Activated naive CD4-positive, alpha-beta T cell treated with anti-CD3 and anti-CD28 coated beads for 36 hours (primary cell): ENCODE data around the gene SLC19A1. TPM values are rescaled to one million over a fixed set of nuclear protein-coding genes. Genes with fewer than 3 reads are reported as not detected.

Experiments used
- CTCF ChIA-PET: fragments of 350-600 bp; sonication (Branson Sonifier 250); formaldehyde crosslinking; loops from one replicate; lab custom pipeline; 2021; ENCODE audit warnings: antibody characterized with exemption; lab: Charles Lee
- DNase-seq: peaks from one replicate; pipeline ENCODE4 v3.0.0-alpha.2; 2020
- H3K27ac Mint-ChIP-seq: one replicate; pipeline ENCODE4 v1.8.0; 2021; ENCODE audit warnings: mild to moderate bottlenecking, mixed read lengths
- H3K27me3 Mint-ChIP-seq: one replicate; pipeline ENCODE4 v1.8.0; 2021; ENCODE audit warnings: low read depth, mixed read lengths
- H3K36me3 Mint-ChIP-seq: one replicate; pipeline ENCODE4 v1.8.0; 2021; ENCODE audit warnings: low read depth, mixed read lengths
- H3K4me1 Mint-ChIP-seq: one replicate; pipeline ENCODE4 v1.8.0; 2021; ENCODE audit warnings: low read depth, mixed read lengths
- H3K4me3 Mint-ChIP-seq: one replicate; pipeline ENCODE4 v1.8.0; 2021; ENCODE audit warnings: mild to moderate bottlenecking, moderate library complexity, mixed read lengths
- H3K9me3 Mint-ChIP-seq: one replicate; pipeline ENCODE4 v1.8.0; 2021; ENCODE audit warnings: mixed read lengths
- intact Hi-C: fragments of 100-400 bp; cut with micrococcal nuclease; formaldehyde crosslinking; loops from one replicate; pipeline ENCODE4 v1.15.1; 2023
- total RNA-seq, 2 experiments: library from RNA; stranded (reverse); gene quantifications; one replicate each; pipeline ENCODE4 v1.2.3, GENCODE V29; 2021

Gene SLC19A1
- total RNA-seq, result 10 to 100 TPM; 32.2 to 33.0 TPM

DNA sequence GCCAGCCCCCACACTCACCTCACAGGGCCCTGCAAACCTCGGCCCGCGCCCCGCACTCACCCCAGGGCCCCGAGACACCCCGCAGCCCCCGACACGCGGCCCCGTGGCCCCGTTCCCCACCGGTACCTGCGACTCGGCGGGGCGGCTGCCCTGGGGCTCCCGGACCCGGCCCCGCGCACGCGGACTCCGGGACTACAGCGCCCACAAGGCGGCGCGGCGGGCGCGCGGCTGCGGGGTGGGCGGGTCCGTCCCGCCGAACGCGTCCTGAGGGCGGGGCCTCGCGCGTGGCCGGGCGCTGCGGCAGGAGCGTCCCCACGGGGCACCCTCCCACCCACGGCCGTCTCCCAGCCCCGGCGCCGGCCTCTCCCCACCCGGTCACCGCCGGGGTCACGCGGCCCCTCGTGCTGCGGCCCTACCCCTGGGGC is at the start of gene SLC19A1:
Gene SLC19A1 (minus strand): TSS at position 199 of the 425 bp plus-strand sequence. CDS start 4,481 bp downstream, outside the sequence.
- CTCF ChIA-PET, result no interaction called here
- DNase-seq, result peak; percentile 68
- intact Hi-C loops, result loop anchor here (1.0 to 2.0 kb wide), 2 partner anchors 8 to 51 kb away; no protein-coding TSS in a partner anchor
- H3K36me3 Mint-ChIP-seq, result peaks cover 4% of the 10 kb centered on the region
- H3K27me3 Mint-ChIP-seq, result no peaks in the 10 kb centered on the region
- peak within 1 kb of the TSS; percentile 74 for H3K4me3 Mint-ChIP-seq
- peaks cover 22% of the 10 kb centered on the region for H3K4me1 Mint-ChIP-seq
- no peaks in the 10 kb centered on the region for H3K9me3 Mint-ChIP-seq
- peak within 1 kb of the TSS; percentile 77 for H3K27ac Mint-ChIP-seq

DNA sequence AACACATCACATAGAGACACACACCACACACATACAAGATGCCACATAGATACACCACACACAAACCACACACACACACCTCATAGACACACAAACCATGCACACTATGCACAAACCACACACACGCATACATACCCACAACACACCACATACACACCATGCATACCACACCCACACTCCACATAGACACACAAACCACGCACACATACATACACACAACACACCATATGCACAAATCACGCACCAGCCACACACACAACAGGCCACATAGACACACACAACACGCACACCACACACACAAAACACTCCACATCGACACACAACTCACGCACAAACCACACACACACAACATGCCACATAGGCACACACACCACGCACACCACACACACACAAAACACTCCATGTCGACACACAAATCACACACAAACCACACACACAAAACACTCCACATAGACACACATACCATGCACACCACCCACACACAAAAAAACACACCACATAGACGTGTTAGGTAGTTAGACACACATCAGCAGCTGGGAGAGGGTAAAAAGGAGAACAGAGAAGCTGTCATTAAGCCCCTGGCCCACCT is 49.5 kb upstream of the SLC19A1 start:
- H3K27ac Mint-ChIP-seq, result no peak overlapping the region
- peaks cover 9% of the 10 kb centered on the region for H3K27me3 Mint-ChIP-seq
- CTCF ChIA-PET, result interaction anchor here (0.7 to 2.0 kb wide), 3 partner anchors 10 to 129 kb away, joined by 3 to 9 read pairs (median 4); no protein-coding TSS in a partner anchor
- no peak for DNase-seq
- H3K36me3 Mint-ChIP-seq, result peaks cover 2% of the 10 kb centered on the region
- intact Hi-C loops, result loop anchor here (1.0 to 10.0 kb wide), 8 partner anchors 16 to 293 kb away; partner anchors contain the start of gene SLC19A1
- H3K9me3 Mint-ChIP-seq, result peaks cover 21% of the 10 kb centered on the region
- H3K4me3 Mint-ChIP-seq, result no peak overlapping the region
- H3K4me1 Mint-ChIP-seq, result peaks cover 40% of the 10 kb centered on the region

DNA sequence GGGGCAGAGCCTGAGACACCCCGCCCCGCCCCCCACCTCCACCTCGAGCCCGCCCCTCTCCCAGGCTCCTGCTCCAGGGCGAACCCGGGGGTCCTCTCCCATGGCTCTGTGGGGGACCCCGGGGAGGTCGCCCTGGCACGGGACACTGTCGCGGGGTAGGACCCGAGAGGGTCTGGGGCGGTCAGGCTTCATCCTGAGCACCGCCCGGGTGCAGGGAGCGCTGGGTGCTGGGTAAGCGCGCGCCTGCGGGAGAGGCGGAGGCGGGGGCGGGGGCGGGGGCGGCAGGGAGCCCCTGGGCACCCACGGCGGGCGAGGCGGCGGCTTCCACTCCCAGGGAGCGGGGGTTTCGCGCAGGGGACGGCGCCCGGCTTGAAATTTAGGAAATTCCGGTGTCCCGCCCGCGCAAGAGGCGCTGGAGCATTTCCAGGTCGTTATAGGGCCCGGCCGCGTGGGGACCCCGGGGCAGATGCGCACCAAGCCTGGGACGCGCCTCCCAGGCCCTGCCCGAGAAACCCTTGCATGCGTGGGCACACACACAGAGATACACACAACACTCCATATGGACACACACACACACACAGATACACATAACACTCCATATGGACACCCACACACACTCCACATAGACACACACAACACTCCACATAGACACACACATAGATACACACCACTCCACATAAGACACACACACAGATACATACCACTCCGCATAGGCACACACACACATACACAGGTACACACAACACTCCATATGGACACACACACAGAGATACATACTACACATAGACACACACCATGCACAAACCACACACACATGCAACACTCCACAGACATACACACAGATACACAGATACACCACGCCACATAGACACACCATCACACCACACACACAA is 48.7 kb upstream of the SLC19A1 start:
- Mint-ChIP-seq H3K36me3 (peaks cover 8% of the 10 kb centered on the region), H3K9me3 (peaks cover 28% of the 10 kb centered on the region), H3K27ac (no peak overlapping the region), H3K27me3 (peaks cover 9% of the 10 kb centered on the region), H3K4me1 (peaks cover 34% of the 10 kb centered on the region), H3K4me3 (no peak overlapping the region)
- peak; percentile 69 for DNase-seq
- CTCF ChIA-PET, result interaction anchor here (1.5 kb wide), 1 partner anchor 11 kb away, joined by 3 read pairs; no protein-coding TSS in a partner anchor
- intact Hi-C loops, result loop anchor here (1.0 to 10.0 kb wide), 2 partner anchors 52 to 294 kb away; partner anchors contain the start of gene PCBP3

DNA sequence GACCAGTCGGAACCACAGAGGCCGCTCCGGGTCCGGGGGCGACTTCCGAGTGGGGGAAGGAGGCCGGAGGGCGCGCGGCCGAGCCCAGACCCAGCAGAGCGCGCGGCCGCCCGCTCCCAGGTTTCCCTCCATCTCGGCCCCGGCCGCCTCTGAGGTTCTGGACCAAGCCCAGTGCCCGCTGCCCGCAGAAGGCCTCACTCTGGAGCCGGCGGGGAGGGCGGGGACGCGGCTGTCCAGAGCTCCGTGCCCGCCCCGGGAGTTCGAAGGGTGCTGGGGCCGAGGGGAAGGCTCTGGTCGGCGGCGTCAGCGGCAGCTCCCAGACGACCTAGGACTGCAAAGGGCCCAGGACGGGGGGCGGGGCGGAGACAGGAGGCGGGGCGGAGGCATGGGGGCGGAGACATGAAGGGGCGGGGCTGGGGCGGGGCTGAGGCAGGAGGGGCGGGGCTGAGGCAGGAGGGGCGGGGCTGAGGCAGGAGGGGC is 48.0 kb upstream of the SLC19A1 start:
- CTCF ChIA-PET, result interaction anchor here (1.5 kb wide), 1 partner anchor 12 kb away, joined by 3 read pairs; no protein-coding TSS in a partner anchor
- no peak overlapping the region for H3K27ac Mint-ChIP-seq
- peaks cover 29% of the 10 kb centered on the region for H3K9me3 Mint-ChIP-seq
- peak overlapping the region; percentile 52 for H3K4me3 Mint-ChIP-seq
- peaks cover 10% of the 10 kb centered on the region for H3K36me3 Mint-ChIP-seq
- peak; percentile 84 for DNase-seq
- intact Hi-C loops, result loop anchor here (1.0 to 10.0 kb wide), 2 partner anchors 53 to 295 kb away; partner anchors contain the start of gene PCBP3
- peaks cover 9% of the 10 kb centered on the region for H3K27me3 Mint-ChIP-seq
- H3K4me1 Mint-ChIP-seq, result peaks cover 34% of the 10 kb centered on the region

DNA sequence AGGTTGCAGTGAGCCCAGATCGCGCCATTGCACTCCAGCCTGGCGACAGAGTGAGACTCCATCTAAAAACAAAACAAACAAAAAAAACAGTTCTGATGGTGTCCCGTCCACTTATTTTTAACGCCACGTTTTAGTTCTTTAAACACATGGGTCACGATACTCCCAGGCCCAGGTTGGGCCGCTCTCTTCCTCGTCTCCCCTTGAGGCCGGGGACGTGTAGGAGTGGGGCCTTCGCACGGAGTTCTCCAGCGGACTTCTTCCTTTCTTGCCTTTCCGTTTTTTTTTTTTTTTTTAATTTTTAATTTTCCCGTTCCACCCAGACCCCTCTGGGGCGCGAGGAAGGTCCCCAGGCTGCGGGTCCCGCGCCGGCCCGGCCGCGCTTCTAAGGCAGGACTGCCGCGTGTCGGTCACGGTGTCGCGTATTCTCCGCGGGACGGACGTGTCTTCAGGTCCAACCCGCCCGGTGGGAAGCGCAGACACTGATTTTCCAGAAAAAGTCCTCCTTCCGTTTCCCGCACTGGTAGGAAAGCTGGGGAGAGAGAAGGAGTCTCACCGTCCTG is 47.5 kb upstream of the SLC19A1 start:
- intact Hi-C loops, result loop anchor here (1.0 to 10.0 kb wide), 2 partner anchors 54 to 295 kb away; partner anchors contain the start of gene PCBP3
- Mint-ChIP-seq H3K4me3 (peak overlapping the region; percentile 25), H3K9me3 (peaks cover 29% of the 10 kb centered on the region), H3K4me1 (peaks cover 34% of the 10 kb centered on the region), H3K27me3 (peaks cover 9% of the 10 kb centered on the region), H3K27ac (no peak overlapping the region), H3K36me3 (peaks cover 10% of the 10 kb centered on the region)
- CTCF ChIA-PET, result interaction anchor here (1.5 kb wide), 1 partner anchor 12 kb away, joined by 3 read pairs; no protein-coding TSS in a partner anchor
- DNase-seq, result no peak

DNA sequence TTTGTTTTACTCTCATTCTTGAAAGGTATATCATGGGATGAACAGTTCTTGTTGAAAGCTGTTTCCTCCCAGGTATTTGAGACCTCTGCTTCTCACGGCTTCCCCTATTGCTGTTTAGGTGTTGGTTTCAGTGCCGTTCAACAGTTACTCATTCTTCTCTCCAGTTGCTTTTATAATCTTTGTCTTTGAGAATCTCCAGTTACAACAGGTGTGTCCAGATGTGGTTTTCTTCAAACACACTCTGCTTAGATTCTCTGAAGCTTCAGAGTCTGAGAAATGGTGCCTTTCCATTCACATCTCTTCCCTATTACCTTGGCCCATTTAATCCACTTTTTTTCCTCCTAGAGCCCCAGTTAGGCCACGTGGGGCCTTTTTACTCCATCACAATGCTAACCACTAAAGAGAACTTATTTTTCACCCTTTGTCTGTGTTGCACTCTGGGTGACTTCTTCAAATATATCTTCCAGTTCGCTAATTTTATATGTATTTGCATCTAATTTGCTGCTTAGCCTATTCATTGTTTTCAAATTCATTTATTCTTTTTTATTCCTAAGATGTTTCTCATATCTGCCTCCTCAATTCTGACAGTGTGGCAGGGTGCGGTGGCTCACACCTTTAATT is 46.7 kb upstream of the SLC19A1 start:
- Mint-ChIP-seq H3K4me3 (no peak overlapping the region), H3K27me3 (peaks cover 9% of the 10 kb centered on the region), H3K27ac (peak overlapping the region; percentile 43), H3K36me3 (peaks cover 10% of the 10 kb centered on the region), H3K9me3 (peaks cover 29% of the 10 kb centered on the region), H3K4me1 (peaks cover 32% of the 10 kb centered on the region)
- intact Hi-C loops, result no loop called here
- CTCF ChIA-PET, result no interaction called here
- DNase-seq, result no peak

DNA sequence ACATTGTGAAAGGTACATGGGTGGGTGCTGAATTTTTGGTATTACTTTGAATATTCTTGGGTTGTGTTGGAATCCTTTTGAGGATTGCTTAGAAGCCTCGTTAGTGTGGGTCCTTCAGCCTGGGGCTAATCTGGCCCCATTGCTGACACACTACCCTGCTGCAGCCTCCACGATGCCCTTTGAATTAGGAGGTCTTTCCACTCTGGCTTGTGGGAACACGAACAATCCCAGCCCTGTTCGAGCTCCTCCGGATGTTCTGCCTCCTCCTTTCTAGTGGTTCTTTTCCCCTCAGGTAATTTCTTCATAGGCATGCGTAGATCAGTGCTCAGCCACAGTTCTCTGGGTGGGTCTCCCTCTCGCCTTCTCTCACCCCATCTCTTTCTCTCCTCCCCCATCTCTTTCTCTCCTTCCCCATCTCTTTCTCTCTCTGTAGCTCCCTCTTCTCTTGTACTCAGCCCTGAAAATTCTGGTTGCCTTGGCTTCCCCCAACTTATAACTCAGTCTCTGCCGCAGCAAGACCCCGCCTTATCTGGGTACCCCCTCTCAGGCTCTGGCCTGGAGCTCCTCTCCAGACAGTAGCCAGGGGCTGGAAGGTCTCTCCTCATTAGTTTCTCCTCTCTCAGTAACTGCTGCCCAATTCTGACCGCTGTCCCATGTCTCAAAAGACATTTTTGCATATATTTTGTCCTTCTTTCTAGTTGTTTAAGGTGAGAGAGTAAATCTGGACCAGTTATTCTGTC is 46.0 kb upstream of the SLC19A1 start:
- Mint-ChIP-seq H3K4me3 (no peak overlapping the region), H3K27ac (peak overlapping the region; percentile 43)

DNA sequence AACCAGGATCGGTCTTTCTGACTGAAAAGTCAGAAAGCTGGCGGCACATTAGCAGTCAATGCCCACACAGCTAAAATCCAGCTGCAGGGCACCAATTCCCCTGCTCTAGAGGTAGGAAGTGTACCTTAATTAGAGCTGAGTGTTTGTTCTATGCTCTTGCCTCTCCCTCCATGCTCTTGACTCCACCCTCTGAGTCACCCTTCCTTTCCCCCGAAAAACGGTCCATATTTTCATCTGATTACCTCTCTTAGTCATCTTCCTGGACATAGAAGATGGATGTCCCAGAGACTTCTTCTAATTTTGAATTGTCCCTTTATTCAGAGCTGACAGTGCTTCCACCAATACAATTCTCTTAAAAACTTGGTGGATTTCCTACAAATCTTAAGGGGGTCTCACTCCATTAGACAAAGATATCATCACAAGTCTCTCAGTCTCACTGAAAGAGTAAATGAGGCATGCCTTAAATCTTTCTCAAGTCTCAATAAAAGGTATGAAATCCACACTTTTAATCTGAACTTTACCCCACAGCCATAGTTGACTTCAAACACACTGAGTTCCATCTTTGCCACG is 44.1 kb upstream of the SLC19A1 start:
- Mint-ChIP-seq H3K27ac (no peak overlapping the region), H3K4me1 (peaks cover 16% of the 10 kb centered on the region), H3K36me3 (peaks cover 10% of the 10 kb centered on the region), H3K9me3 (peaks cover 34% of the 10 kb centered on the region), H3K27me3 (peaks cover 9% of the 10 kb centered on the region), H3K4me3 (no peak overlapping the region)
- intact Hi-C loops, result no loop called here
- CTCF ChIA-PET, result no interaction called here
- DNase-seq, result no peak

More for the DNA sequence above, 46.0 kb upstream of the SLC19A1 start:
- intact Hi-C loops, result no loop called here
- CTCF ChIA-PET, result no interaction called here
- Mint-ChIP-seq H3K4me1 (peaks cover 25% of the 10 kb centered on the region), H3K36me3 (peaks cover 10% of the 10 kb centered on the region), H3K9me3 (peaks cover 29% of the 10 kb centered on the region), H3K27me3 (peaks cover 9% of the 10 kb centered on the region)
- no peak for DNase-seq

DNA sequence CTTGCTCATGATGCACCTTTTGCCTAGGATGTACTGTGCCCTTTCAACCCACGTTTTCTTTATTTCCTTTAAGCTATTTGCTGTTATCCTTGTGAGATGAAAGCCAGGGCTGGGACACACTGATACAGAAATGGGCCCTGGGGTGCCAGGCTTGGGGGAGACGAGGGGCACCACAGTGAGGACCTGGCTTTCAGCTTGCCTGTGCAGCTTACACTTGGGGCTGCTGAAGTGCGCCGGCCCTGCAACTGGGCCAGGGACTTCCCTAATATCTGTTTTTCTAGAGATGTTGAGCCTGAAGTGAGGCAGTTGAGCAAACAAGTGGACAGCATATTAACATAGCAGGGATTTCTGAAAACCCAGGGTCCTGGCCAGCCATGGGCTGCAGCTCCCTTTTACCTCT is 42.5 kb upstream of the SLC19A1 start:
- CTCF ChIA-PET, result interaction anchor here (0.9 to 1.0 kb wide), 2 partner anchors 11 to 13 kb away, joined by 3 to 4 read pairs; no protein-coding TSS in a partner anchor
- peaks cover 16% of the 10 kb centered on the region for H3K4me1 Mint-ChIP-seq
- intact Hi-C loops, result no loop called here
- peaks cover 9% of the 10 kb centered on the region for H3K27me3 Mint-ChIP-seq
- H3K36me3 Mint-ChIP-seq, result peaks cover 10% of the 10 kb centered on the region
- H3K27ac Mint-ChIP-seq, result no peak overlapping the region
- peaks cover 34% of the 10 kb centered on the region for H3K9me3 Mint-ChIP-seq
- H3K4me3 Mint-ChIP-seq, result no peak overlapping the region
- no peak for DNase-seq

DNA sequence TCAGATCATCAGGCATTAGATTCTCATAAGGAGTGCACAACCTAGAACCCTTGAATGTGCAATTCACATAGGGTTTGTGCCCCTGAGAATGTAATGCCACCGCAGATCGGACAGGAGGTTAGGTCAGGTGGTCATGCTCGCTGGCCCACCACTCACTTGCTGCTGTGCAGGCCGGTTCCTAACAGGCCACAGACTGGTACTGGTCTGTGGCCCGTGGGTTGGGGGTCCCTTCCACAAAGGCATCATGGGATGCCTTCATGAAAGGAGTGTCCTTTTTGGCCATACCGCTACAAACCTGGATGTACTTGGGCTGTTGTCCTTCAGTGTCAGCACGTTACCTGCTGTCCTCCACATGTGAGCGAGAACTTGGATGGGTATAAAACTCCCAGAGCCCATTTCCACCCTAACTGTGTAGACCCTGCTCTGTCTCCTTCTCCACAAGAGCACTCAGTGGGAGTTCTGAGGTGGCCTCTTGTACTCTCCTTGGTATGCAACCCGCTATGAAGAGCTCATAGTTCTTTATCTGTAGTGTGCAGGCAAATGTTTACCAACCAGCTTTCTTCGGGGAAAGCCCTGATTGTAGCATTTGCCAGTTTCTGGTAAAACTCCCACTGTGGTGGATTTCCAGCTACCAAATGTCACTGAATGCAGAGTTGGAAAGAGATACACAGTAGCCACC is 41.7 kb upstream of the SLC19A1 start:
- Mint-ChIP-seq H3K27me3 (peaks cover 9% of the 10 kb centered on the region), H3K4me1 (peaks cover 13% of the 10 kb centered on the region), H3K4me3 (no peak overlapping the region), H3K27ac (no peak overlapping the region), H3K9me3 (peaks cover 32% of the 10 kb centered on the region), H3K36me3 (peaks cover 10% of the 10 kb centered on the region)
- no peak for DNase-seq
- intact Hi-C loops, result no loop called here
- CTCF ChIA-PET, result no interaction called here
